ENCODE measurements around the gene SSH2. TPM values are rescaled to one million over a fixed set of nuclear protein-coding genes. Genes with fewer than 3 reads are reported as not detected.

SSH2 gene
- total and polyA plus RNA-seq, 2 of the 13 experiments (the other 11 are each of a cell fraction or from before 2014, with no cell fraction given) = 6.0 to 6.4 TPM

DNA sequence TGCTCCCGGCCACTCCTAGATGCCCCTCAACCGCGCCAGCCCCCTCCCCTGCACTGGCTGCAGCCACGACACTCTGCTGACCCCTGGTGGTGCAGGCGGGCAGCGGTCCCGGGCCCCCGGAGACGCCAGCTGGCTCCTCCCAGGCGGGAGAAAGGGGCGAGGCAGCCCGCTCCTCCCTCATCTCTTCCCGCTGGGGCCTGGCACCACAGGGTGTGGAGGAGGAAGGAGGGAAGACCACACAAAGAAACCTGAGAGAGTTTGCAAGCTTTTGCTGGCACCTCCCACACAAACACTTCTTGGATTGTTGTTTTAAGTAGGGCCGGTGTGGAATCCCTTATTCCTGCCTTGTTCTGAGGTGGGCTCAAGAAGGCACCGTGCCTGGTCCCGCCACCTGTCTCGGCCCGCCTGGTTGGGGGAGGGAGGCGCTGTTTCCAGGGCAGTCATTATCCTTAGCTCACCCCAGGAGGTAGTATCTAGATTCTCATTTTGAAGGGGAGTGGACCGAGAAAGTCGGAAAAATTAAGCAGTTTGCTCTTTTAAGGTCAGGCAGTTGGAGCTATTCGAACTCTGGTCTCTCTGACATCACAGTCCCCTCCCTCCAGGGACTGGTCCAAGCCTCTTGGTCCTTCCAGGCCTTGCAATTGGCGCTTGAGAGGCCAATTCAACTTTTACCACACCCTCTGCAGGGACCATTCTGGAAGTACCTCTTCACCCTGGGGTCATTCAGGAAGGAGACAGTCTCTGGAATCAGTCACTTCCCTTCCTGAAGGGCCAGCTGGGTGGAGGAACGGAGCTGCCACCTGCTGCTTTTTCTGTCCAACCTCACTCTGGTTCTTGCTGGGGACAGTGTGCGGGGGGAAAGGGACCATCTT is 338.1 kb downstream of the SSH2 start (continued):
- TF ChIP-seq, protein P1, sequence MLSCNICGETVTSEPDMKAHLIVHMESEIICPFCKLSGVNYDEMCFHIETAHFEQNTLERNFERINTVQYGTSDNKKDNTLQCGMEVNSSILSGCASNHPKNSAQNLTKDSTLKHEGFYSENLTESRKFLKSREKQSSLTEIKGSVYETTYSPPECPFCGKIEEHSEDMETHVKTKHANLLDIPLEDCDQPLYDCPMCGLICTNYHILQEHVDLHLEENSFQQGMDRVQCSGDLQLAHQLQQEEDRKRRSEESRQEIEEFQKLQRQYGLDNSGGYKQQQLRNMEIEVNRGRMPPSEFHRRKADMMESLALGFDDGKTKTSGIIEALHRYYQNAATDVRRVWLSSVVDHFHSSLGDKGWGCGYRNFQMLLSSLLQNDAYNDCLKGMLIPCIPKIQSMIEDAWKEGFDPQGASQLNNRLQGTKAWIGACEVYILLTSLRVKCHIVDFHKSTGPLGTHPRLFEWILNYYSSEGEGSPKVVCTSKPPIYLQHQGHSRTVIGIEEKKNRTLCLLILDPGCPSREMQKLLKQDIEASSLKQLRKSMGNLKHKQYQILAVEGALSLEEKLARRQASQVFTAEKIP (CRISPR knock-in tag; IDR thresholded peaks at IDR 0.05; ENCODE audit: borderline replicate concordance) = no peak
- no peak for TF ChIP-seq FOXK2 (IDR thresholded peaks at IDR 0.05)
- TF ChIP-seq NR3C1 (CRISPR knock-in tag; IDR thresholded peaks at IDR 0.05) = no peak
- TF ChIP-seq ZSCAN29 (CRISPR knock-in tag; conservative IDR thresholded peaks at IDR 0.05) = 0 out of 2 replicates have a peak, but pooled peaks have one; percentile 45
- TF ChIP-seq ZNF557 (CRISPR knock-in tag; IDR thresholded peaks at IDR 0.05) = no peak
- TF ChIP-seq GATAD1 (CRISPR knock-in tag; IDR thresholded peaks at IDR 0.05) = peak; percentile 71
- TF ChIP-seq ATF6 (CRISPR knock-in tag; conservative IDR thresholded peaks at IDR 0.05) = no peak
- no peak for TF ChIP-seq ZNF343 (CRISPR knock-in tag; IDR thresholded peaks at IDR 0.05)
- TF ChIP-seq RARG (CRISPR knock-in tag; IDR thresholded peaks at IDR 0.05; ENCODE audit: low read depth) = no peak
- TF ChIP-seq KDM3A (CRISPR knock-in tag; IDR thresholded peaks at IDR 0.05; ENCODE audit: low read depth) = peak; percentile 89
- no peak for TF ChIP-seq ZNF737 (CRISPR knock-in tag; IDR thresholded peaks at IDR 0.05; ENCODE audit: borderline replicate concordance)
- peak; percentile 75 for TF ChIP-seq SP5 (CRISPR knock-in tag; IDR thresholded peaks at IDR 0.05; ENCODE audit: borderline replicate concordance, low read depth)
- TF ChIP-seq RFXANK (CRISPR knock-in tag; IDR thresholded peaks at IDR 0.05) = 0 out of 2 replicates have a peak, but pooled peaks have one; percentile 4
- TF ChIP-seq ZNF547 (CRISPR knock-in tag; IDR thresholded peaks at IDR 0.05) = peak; percentile 40; the same call in 1 of the 2 replicates
- TF ChIP-seq ZNF747 (CRISPR knock-in tag; IDR thresholded peaks at IDR 0.05; ENCODE audit: borderline replicate concordance) = 0 out of 2 replicates have a peak, but pooled peaks have one; percentile 25
- TF ChIP-seq TARDBP (CRISPR knock-in tag; IDR thresholded peaks at IDR 0.05) = 0 out of 2 replicates have a peak, but pooled peaks have one; percentile 46
- TF ChIP-seq SOX5 (CRISPR knock-in tag; IDR thresholded peaks at IDR 0.05; ENCODE audit: borderline replicate concordance) = no peak
- no peak for TF ChIP-seq HOXA7 (CRISPR knock-in tag; IDR thresholded peaks at IDR 0.05)
- TF ChIP-seq MAZ (IDR thresholded peaks at IDR 0.05; ENCODE audit: borderline replicate concordance, low read depth, low read length) = peak; percentile 98
- peak; percentile 86 for TF ChIP-seq MAZ (CRISPR knock-in tag; IDR thresholded peaks at IDR 0.05; ENCODE audit: low read depth)
- no peak for TF ChIP-seq NR0B2 (CRISPR knock-in tag; IDR thresholded peaks at IDR 0.05)
- TF ChIP-seq, protein P2, sequence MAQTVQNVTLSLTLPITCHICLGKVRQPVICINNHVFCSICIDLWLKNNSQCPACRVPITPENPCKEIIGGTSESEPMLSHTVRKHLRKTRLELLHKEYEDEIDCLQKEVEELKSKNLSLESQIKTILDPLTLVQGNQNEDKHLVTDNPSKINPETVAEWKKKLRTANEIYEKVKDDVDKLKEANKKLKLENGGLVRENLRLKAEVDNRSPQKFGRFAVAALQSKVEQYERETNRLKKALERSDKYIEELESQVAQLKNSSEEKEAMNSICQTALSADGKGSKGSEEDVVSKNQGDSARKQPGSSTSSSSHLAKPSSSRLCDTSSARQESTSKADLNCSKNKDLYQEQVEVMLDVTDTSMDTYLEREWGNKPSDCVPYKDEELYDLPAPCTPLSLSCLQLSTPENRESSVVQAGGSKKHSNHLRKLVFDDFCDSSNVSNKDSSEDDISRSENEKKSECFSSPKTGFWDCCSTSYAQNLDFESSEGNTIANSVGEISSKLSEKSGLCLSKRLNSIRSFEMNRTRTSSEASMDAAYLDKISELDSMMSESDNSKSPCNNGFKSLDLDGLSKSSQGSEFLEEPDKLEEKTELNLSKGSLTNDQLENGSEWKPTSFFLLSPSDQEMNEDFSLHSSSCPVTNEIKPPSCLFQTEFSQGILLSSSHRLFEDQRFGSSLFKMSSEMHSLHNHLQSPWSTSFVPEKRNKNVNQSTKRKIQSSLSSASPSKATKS (CRISPR knock-in tag; IDR thresholded peaks at IDR 0.05) = no peak
- 0 out of 2 replicates have a peak, but pooled peaks have one; percentile 8 for TF ChIP-seq ZNF776 (CRISPR knock-in tag; IDR thresholded peaks at IDR 0.05)
- TF ChIP-seq XRCC5 (optimal IDR thresholded peaks at IDR 0.05; ENCODE audit: low read length) = peak; percentile 93

Measured in HepG2 (cell line).